ENCODE measurements around the gene BCL7B.
"Not testable (repeated sequence)": the region's sequence is repeated elsewhere in the genome, so short reads cannot be mapped to it uniquely, and the experiment has no call there.

The BCL7B gene

DNA sequence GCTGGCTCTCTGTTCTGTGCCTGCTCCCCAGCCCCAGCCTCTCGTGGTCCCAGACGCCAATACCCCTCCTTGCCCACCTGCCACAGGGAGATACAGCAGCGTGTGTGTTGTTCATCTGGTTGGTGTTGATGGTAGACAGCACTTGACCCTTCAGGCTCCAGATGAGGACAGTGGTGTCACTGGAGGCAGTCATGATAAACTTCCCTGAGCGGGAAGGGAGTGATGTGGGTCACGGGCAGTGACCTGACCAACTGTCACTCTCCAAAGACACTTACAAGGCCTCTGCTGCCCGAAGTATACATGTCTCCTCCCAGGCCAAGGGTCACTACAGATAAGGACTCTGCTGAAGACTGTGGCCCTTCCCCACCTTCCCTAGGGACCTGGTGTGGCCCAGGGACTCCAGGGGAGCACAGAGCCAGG is 15.3 kb upstream of the BCL7B start:
- DNase-seq (ENCODE audit: low read depth): no peak

DNA sequence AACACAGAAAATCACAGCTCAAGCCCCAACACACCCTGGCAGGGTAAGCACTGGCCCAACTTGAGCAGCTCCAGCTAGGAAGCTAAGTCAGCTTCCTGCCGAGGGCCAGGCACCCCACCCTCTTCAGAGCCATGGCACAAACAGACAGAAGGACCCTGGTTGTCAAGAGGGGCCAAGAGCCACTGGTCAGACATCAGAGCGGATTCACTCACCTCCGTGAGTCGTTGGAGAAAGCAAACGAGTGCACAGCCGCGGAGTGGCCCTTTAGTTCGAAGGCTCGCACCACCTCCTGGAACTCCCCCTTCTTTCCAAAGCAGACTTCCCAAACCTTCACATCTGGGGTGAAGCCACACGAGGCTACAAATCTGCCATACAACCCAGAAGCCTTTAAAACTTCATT is 13.5 kb upstream of the BCL7B start:
- no peak for DNase-seq (ENCODE audit: low read depth)

DNA sequence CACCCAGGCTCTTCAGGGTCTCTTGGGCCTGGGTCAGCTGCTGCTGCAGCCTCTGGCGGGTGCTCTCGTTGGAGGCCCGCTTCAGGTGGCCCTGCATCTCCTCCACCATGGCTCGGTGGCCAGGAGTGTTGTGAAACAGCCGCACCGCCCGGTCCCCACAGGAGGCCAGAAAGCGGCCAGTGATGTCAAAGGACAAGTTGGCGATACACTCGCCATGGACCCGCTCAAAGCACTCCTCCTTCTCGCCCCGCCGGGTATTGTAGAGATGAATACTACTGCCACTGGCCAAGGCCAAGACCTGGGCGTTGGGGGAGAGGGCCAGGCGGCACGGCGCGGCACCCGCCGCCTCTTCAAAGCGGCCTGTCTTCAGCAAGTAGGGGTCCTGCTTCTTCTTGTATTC is 13.0 kb upstream of the BCL7B start:
- DNase-seq (ENCODE audit: low read depth): no peak

DNA sequence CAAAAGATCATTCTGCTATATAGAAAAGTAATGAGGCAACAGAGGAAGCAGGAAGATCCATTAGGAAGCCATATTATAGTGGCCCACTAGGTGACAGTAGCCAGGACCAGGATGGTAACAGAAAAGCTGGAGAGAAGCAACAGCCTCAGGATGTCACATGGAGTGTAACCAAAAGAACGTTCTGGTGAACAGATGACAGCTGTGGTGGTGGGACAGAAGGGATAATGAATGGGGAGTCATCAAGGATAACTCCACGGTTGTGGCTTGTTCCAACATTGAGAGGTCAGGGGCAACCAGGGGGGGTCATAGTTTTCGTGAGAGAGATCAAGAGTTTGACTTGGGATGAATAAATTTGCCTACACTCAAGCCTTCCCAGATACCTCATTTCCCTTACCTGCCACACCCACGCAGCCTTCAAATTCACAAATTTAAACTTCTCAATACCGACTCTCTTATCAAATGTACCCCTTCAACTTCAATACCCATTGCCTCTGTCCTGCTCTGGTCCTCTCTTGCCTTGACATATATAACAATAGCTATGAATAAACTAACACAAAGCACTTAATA is 11.6 kb upstream of the BCL7B start:
- DNase-seq (ENCODE audit: low read depth): no peak

DNA sequence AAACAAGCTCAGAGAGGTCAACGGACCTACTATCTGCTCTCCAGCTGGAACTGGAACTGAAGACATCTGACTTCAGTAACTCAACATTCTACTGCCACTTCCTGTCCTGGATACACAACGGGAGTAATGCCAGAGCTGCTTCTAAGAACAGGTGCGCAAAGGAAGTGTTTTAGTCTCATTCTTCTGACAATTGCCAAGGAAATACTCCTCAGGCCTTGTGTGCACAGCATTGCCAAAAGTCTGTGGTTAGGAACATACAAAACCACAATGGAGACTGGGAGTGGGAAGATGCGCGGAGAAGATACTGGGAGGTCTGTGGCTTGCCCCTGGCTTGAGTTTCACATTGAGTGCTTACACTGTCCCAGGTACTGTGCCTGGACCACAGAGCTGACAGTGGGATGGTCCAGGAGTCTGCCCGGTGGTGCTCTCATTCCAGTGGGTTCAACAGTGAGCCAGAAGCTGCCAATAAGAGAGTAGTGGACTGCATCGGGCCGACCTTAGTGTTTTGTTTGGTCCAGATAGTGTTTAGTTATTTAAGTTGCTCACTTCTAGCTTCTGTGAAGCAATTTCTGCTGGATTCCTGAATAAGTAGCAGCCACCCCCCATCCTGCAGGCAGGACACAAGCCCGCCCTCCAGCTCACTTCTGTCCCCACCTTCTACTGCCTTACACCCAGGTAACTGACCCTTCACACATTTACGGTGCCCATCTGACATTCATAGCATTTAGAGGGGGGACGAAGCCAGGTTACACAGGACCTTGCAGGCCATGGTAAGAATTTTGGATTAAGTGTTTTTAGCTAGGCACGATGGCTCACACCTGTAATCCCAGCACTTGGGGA is 10.6 kb upstream of the BCL7B start:
- DNase-seq (ENCODE audit: low read depth): no peak

DNA sequence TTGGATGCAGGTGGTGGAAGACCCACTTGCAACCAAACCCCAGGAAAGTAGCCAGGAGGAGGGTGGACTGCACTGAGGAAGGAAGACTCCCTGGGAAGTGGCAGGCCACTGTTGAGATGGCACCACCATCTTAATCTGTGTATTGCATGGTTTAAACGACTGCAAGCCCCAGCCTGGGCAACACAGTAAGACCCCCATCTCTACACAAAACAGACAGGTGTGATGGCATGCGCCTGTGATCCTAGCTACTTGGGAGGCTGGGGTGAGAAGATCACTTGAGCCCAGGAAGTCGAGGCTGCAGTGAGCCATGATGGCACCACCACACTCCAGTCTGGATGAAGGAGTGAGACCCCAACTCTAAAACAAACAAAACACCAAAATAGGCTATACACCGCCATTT is 9.7 kb upstream of the BCL7B start:
- DNase-seq (ENCODE audit: low read depth): no peak

DNA sequence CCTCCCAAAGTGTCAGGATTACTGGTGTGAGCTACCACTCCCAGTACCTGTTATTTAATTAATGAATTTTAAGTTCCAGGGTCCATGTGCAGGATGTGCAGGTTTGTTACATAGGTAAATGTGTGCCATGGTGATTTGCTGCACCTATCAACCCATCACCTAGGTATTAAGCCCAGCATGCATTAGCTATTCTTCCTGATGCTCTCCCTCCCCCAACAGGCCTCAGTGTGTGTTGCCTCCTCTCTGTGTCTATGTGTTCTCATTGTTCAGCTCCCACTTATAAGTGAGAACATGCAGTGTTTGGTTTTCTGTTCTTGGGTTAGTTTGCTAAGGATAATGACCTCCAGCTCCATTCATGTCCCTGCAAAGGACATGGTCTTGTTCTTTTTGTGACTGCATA is 8.9 kb upstream of the BCL7B start:
- not testable (repeated sequence) for DNase-seq (ENCODE audit: low read depth)

DNA sequence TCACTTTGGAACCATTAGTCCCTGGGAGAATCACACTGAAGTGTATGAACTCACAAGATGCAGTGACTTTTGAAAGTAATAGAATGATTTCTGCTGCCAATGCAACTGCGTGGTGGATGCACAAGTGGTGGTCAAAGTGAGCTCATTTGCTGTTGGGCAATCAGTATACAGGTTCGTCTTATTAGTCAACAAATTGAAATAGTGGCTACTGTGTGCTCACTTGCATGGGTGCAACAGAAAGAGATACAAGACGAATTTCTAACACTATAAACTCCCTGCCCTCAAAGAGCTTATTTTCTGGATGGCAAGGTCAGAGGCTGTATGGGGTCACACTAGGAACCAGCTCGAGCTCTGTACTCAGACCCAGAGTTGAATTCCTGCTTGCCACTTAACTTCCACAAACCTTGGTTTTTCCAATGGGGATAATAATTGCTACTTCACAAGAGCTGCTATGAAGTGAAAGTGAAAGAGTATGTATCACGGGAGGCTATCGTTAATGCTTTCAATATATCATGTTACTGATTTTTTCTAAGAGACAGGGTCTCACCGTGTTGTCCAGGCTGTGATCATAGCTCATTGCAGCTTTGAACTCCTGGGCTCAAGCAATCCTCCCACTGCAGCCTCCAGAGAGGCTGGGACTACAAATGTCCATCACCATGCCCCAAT is 8.3 kb upstream of the BCL7B start:
- no peak for DNase-seq (ENCODE audit: low read depth)

DNA sequence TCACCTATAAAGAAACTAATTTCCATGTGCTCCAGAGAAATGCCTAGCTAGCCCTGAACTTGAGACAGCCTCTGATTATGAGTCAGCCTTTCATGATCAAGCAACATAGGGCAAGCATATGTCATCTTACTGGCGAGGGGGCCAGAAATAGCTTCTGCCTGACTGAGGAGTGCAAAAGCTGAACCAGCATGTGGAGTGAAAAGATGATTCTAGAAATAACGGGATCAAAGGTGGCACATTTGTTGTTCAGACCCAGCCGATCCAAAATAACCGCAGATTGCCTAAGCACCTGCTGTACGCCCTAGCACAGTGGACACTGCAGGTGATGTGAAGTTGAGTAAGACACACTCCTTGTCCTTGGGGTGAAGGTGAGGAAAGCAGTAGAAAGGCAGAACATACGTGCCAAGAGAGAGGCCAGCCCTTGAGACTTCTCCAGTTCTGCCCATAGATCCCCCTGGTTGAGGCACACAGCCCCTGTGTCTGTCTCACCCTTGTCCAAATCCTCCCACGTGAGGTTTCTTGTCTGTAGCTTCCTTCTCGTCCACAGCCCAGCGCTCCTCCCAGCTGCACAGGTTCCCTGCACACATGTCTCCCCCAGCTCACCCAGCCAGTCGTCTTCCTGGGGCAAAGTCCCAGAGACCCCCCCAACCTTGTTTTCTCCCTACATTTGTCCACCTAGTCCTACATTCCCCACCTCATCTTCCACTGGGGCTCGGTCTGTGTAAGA is 2.8 kb upstream of the BCL7B start:
- DNase-seq (ENCODE audit: low read depth): no peak

DNA sequence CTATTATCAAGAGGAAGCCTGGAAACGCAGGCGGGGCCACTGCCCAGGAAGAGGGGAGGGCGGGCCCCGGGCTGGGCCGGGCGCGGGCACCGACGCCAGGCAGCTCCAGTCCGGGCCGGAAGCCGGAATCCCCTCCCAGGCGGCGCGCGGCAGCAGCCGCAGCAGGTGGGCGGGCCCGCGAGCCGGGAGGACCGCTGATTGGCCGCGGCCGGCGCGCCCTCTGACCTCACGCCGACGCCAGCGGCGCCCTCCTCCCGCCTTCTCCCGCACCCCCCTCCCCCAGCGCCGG is 438 bp downstream of the BCL7B start:
- peak; percentile 81 for DNase-seq (ENCODE audit: low read depth)

DNA sequence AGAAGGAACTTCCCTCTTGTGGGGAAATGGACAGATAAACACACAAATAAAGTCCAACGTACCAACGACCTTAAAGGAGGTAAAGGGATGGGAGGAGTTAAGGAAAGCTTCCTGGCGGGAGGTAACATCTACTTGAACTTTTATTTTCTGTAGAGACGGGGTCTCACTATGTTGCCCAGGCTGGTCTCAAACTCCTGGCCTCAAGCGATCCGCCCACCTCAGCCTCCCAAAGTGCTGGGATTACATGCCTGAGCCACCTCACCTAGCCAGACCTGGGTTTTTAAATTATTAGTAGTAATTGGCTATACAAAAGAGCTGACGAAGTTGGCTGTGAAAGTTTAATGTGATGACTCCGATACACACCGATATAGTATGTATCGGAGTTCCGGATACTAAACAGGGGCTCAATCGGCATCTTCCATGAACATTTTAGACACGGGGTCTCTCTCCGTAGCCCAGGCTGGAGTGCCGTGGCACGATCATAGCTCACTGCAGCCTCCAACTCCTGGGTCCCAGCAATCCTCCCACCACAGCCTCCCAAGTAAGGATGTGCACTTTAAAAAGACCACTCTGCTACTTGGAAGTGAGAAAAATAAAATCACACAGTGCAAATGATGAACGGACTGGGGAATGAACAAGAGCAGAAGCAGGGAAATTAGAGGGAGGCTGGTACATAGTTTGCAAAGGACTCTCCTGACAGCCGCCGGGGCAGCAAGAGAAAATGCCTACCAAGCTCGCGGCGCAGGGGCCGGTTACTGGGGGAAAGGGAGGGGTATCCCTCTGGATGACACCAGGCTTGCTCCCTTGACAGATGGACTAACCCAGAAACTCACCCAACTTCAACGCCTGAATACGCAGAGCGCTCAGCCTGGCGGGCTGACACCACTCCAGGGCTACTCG is 1.0 kb downstream of the BCL7B start:
- DNase-seq (ENCODE audit: low read depth): no peak

DNA sequence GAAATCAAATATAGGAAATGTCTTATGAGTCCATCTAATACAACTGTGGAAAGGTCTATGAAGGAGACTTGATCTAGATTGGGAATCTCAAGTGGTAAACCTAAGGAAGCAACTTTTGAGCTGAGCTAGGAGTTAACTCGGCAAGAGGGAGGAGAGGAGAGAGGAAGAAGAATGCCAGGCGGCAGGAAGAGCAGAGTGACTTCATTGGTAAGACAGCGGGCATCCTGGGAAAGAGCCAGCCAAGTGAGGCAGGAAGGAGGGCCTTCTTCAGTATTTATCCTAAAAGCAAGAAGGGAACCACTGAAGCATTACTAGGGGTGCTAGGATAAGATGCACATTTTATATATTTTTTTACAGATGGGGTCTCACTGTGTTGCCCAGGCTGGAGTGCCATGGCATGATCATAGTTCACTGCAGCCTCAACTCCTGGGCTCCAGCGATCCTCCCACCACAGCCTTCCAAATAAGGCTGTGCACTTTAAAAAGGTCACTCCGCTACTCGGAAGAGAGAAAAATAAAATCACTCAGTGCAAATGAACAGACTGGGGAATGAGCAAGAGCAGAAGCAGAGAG is 2.0 kb downstream of the BCL7B start:
- no peak for DNase-seq (ENCODE audit: low read depth)

DNA sequence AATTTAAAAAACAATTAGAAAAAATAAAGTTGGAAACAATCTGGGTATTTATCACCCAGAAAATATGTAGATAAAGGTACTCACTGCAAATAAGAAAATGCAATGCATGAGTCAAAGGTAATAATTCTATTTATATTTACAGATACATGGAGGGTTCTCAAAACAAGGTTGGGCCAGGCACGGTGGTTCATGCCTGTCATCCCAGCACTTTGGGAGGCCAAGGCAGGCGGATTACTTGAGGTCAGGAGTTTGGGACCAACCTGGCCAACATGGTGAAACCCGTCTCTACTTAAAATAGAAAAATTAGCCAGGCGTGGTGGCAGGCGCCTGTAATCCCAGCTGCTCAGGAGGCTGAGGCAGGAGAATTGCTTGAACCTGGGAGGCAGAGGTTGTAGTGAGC is 7.4 kb downstream of the BCL7B start:
- DNase-seq (ENCODE audit: low read depth): not testable (repeated sequence)

DNA sequence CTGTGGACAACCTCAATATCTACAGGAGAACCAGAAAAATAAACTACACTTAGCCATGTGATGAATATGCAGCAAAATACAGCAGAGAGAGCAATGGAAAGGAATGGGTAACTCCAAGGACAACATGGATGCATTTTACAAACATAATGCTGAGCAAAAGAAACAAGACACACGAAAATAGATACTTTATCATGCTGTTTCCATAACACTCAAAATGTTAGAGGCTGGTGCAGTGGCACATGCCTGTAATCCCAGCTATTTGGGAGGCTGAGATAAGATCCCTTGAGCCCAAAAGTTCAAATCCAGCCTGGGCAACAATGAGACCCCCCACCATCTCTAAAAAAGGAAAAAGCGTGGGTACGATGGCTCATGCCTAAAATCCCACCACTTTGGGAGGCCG is 8.3 kb downstream of the BCL7B start:
- no peak for DNase-seq (ENCODE audit: low read depth)

DNA sequence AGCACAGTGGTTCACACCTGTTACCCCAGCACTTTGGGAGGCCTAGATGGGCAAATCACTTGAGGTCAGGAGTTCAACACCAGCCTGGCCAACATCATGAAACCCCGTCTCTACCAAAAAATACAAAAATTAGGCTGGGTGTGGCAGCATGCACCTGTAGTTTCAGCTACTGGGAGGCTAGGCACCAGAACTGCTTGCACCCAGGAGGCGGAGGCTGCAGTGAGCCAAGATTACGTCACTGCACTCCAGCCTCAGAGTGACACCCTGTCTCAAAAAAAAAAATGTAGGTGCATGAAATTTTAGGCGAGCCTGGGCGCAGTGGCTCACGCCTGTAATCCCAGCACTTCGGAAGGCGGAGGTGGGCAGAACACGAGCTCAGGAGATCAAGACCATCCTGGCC is 9.6 kb downstream of the BCL7B start:
- no peak for DNase-seq (ENCODE audit: low read depth)

DNA sequence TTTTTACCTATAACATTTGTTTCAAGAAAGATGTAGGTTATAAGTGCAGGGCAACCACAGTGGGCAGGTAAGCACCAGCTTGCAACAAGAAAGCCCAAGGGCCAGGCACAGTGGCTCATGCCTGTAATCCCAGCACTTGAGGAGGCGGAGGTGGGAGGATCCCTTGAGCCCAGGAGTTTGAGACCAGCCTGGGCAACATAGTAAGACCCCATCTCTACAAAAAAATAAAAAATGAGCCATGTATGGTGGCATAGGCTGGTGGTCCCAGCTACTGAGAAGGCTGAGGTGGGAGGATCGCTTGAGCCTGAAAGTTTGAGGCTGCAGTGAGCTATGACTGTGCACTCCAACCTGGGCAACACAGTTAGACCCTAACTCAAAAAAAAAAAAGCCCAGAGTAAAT is 12.8 kb downstream of the BCL7B start:
- no peak for DNase-seq (ENCODE audit: low read depth)

DNA sequence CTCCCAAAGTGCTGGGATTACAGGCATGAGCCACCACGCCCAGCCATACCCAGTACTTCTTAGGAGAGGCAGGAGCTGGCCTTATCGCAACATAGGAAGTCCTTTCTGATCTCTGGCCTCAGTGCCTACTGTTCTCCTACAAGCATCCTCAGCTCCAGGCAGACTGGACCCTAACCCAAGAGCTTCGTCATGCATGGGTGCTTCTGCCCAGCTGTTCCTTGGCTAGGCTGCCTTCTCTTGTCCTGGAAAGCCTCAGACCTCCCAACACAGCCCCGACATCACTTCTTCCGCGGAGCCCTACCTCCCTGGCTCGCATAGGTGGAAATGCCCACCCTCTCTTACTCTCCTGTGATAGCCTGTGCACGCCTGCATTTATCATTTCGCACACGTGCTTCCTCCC is 15.8 kb downstream of the BCL7B start:
- no peak for DNase-seq (ENCODE audit: low read depth)

DNA sequence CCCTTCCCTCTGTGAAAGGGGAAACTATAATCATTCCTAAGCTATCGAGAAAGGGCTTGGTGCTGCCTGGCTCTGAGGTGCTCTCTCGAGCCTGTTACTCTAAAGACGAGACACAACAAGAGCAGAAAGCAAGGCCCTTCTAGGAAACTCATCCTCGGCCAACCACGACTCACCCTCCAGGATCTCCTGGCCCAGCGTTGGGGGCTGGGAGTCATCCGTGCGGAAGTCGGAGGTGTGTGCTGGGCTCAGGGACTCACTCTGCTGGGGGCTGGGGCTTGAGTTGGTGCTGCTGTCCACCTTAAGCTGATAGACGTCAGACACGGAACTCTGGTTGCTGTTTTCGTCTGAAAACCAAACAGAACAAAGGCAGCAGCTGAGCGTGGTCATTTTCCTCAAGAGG is 17.8 kb downstream of the BCL7B start:
- DNase-seq (ENCODE audit: low read depth): no peak

DNA sequence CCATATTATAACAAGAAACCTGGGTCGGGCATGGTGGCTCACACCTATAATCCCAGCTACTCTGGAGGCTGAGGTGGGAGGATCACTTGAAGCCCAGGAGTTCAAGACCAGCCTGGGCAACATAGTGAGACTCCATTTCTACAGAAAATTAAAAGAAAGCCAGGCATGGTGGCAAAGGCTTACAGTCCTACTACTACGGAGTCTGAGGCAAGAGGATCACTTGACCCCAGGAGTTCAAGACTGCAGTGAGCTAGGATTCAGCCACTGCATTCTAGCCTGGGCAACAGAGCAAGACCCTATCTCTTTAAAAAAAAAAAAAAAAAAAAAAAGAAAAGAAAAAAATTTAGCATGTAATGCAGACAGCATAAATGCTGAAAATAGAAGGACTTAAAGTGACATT is 19.0 kb downstream of the BCL7B start:
- DNase-seq (ENCODE audit: low read depth): not testable (repeated sequence)

DNA sequence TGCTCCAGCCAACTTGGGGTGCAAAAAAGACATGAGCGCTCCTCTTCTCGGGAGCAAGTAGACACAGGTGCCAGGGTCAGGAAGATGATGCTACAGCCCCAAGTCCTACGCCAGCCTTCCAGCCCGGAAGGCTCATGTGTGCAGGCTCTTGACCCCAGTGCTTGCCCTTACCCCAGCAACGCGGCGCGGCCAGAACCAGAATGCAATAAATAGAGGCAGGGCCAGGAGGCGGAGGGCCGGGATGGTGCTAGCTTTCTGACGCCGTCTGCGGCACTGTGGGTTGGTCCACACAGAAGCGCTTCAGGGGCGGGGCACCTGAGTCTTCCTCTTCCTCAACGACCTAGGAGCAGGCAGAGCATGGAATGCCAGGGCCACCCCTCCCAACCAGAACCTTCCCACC is 20.4 kb downstream of the BCL7B start:
- DNase-seq (ENCODE audit: low read depth): no peak

DNA sequence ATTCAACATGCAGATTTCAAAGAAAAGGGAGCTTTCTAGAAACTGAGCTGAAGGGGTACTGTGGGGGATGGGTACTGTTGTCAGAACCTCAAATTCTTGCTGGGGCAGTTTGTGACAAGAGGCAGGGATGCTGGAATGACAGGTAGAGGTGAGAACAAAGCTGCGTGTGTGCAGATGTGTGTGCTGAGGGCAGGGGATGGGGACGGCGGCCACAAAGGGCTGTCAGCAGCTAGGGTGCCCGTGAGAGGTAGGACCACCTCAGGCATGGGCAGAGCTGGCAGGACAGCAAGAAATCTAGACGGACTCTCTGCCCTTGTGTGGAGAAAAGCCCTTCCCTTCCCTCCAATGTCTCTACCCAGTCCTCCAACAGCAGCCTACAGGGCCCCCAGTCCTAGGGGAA is 21.0 kb downstream of the BCL7B start:
- no peak for DNase-seq (ENCODE audit: low read depth)

DNA sequence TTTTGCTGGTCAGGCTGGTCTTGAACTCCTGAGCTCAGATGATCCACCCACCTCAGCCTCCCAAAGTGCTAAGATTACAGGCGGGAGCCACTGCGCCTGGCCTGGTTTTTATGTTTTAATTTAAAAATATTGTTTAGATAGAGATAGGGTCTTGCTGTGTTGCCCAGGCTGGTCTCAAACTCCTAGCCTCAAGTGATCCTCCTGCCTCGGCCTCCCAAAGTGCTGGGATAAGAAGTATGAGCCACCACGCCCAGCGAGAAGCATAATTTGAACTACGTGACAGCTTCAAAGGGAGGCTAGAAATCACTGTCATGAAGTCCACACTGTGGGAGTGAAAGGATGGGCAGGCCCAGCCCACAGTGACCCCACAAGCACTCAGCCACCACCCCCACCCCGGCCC is 21.6 kb downstream of the BCL7B start:
- DNase-seq (ENCODE audit: low read depth): not testable (repeated sequence)

Measured in activated gamma-delta T cell treated with anti-CD3 and anti-CD28 coated beads, Interleukin-2, amount 50 U/mL, for 16 hours (primary cell).